Smooth muscle cell (in vitro differentiated cells): Measurements from ENCODE around the gene SORCS2. TPM values are rescaled to one million over a fixed set of nuclear protein-coding genes. Genes with fewer than 3 reads are reported as not detected.

Experiments used
- DNase-seq: peaks from one replicate; lab custom pipeline; 2025; ENCODE audit not compliant: unreplicated experiment; lab: John Stamatoyannopoulos, UW
- H2AFZ ChIP-seq: fragments of 200-600 bp; sonication (generic); 2 replicates; pipeline ENCODE4 v1.6.0; 2016; ENCODE audit warnings: antibody characterized with exemption, low read depth, mild to moderate bottlenecking
- H3F3A ChIP-seq: fragments of 200-600 bp; sonication (generic); 2 replicates; pipeline ENCODE4 v1.6.0; 2017; ENCODE audit warnings: antibody characterized with exemption, low read depth
- H3K27ac ChIP-seq: fragments of 200-600 bp; sonication (generic); 2 replicates; pipeline ENCODE4 v1.5.1; 2016; ENCODE audit warnings: low read depth, mild to moderate bottlenecking
- H3K27me3 ChIP-seq: fragments of 200-600 bp; sonication (generic); 2 replicates; pipeline ENCODE4 v1.6.1; 2016; ENCODE audit warnings: low read depth, mild to moderate bottlenecking
- H3K36me3 ChIP-seq: fragments of 200-600 bp; sonication (generic); 2 replicates; pipeline ENCODE4 v1.5.1; 2016; ENCODE audit warnings: low read depth
- H3K4me1 ChIP-seq: fragments of 200-600 bp; sonication (generic); 2 replicates; pipeline ENCODE4 v1.5.1; 2016; ENCODE audit warnings: low read depth
- H3K4me2 ChIP-seq: fragments of 200-600 bp; sonication (generic); 2 replicates; pipeline ENCODE4 v1.6.0; 2016; ENCODE audit warnings: mild to moderate bottlenecking
- H3K4me3 ChIP-seq: fragments of 200-600 bp; sonication (generic); 2 replicates; pipeline ENCODE4 v1.5.1; 2016; ENCODE audit warnings: mild to moderate bottlenecking
- H3K79me2 ChIP-seq: fragments of 200-600 bp; sonication (generic); 2 replicates; pipeline ENCODE4 v1.6.0; 2016; ENCODE audit warnings: low read depth, mild to moderate bottlenecking
- H3K9ac ChIP-seq: fragments of 200-600 bp; sonication (generic); 2 replicates; pipeline ENCODE4 v1.6.0; 2016; ENCODE audit warnings: low read depth
- H3K9me3 ChIP-seq: fragments of 200-600 bp; sonication (generic); replicated peaks from 2 replicates; pipeline ENCODE4 v1.5.1; 2016; ENCODE audit warnings: low read depth
- H4K20me1 ChIP-seq: fragments of 200-600 bp; sonication (generic); 2 replicates; pipeline ENCODE4 v1.6.0; 2016; ENCODE audit warnings: low read depth
- CTCF ChIP-seq: fragments of 200-600 bp; sonication (generic); IDR thresholded peaks from 2 replicates; pipeline ENCODE4 v1.5.1; 2017; ENCODE audit warnings: borderline replicate concordance, mild to moderate bottlenecking, antibody characterized with exemption; ENCODE audit not compliant: insufficient read depth, poor library complexity, severe bottlenecking
- WGBS: methylation state at CpG from one replicate; pipeline ENCODE4 v1.1.7; 2016; ENCODE audit warnings: low lambda C conversion rate; 5-methylcytosine and 5-hydroxymethylcytosine counted together
- polyA plus RNA-seq: library from polyadenylated mRNA; unstranded; fragments of >200 nt; fragmentation: Nextera tagmentation; extraction: Ambion mirVana; gene quantifications from 2 replicates; pipeline ENCODE4 v1.2.1, GENCODE V29; 2016
- total RNA-seq: library from RNA; depleted of rRNA; stranded (reverse); fragments of >200 nt; gene quantifications from 2 replicates; pipeline ENCODE4 v1.2.3, GENCODE V29; 2014

SORCS2 gene
- total and polyA plus RNA-seq, 2 experiments from 2014 or later, result 5.2 to 9.3 TPM

- DNase-seq, result no peak
Observed at GRCh38 chr4:7342223-7343080, 150.1 kb downstream of the SORCS2 start.

GRCh38 chr4:7343081-7343655, 150.8 kb downstream of the SORCS2 start:
- Histone ChIP-seq H3K4me3 (no peak overlapping the region), H3F3A (no peaks in the 10 kb centered on the region), H4K20me1 (no peaks in the 10 kb centered on the region), H3K36me3 (no peaks in the 10 kb centered on the region), H3K4me1 (no peaks in the 10 kb centered on the region), H2AFZ (no peak overlapping the region), H3K9me3 (no peaks in the 10 kb centered on the region), H3K79me2 (no peaks in the 10 kb centered on the region), H3K9ac (no peak overlapping the region), H3K4me2 (no peak overlapping the region), H3K27ac (no peak overlapping the region), H3K27me3 (no peaks in the 10 kb centered on the region)
- no peak for TF ChIP-seq CTCF
- DNase-seq, result no peak
- 94% methylated on average over 19 of the region's 19 CpGs for WGBS

More at GRCh38 chr4:7342223-7343080, 150.1 kb downstream of the SORCS2 start:
- Histone ChIP-seq H2AFZ (no peak overlapping the region), H3K9me3 (no peaks in the 10 kb centered on the region), H3F3A (no peaks in the 10 kb centered on the region), H3K36me3 (no peaks in the 10 kb centered on the region), H3K27me3 (no peaks in the 10 kb centered on the region), H3K4me3 (no peak overlapping the region), H3K4me2 (no peak overlapping the region), H3K27ac (no peak overlapping the region), H3K79me2 (no peaks in the 10 kb centered on the region), H4K20me1 (no peaks in the 10 kb centered on the region), H3K4me1 (no peaks in the 10 kb centered on the region), H3K9ac (no peak overlapping the region)
- 92% methylated on average over 21 of the region's 21 CpGs for WGBS
- no peak for TF ChIP-seq CTCF

GRCh38 chr4:7343950-7344349, 151.6 kb downstream of the SORCS2 start:
- H3K79me2 ChIP-seq, result no peaks in the 10 kb centered on the region
- no peak for DNase-seq
- H3K36me3 ChIP-seq, result no peaks in the 10 kb centered on the region
- no peaks in the 10 kb centered on the region for H3K27me3 ChIP-seq
- WGBS, result 92% methylated on average over 8 of the region's 8 CpGs
- H3K9ac ChIP-seq, result no peak overlapping the region
- no peaks in the 10 kb centered on the region for H3K9me3 ChIP-seq
- no peak overlapping the region for H3K4me3 ChIP-seq
- no peaks in the 10 kb centered on the region for H3K4me1 ChIP-seq
- H4K20me1 ChIP-seq, result no peaks in the 10 kb centered on the region
- H2AFZ ChIP-seq, result no peak overlapping the region
- no peak overlapping the region for H3K4me2 ChIP-seq
- TF ChIP-seq CTCF, result no peak
- no peaks in the 10 kb centered on the region for H3F3A ChIP-seq
- H3K27ac ChIP-seq, result no peak overlapping the region
